Measurements from ENCODE around the gene RNF157. TPM values are rescaled to one million over a fixed set of nuclear protein-coding genes. Genes with fewer than 3 reads are reported as not detected.
"Not testable (repeated sequence)": the region's sequence is repeated elsewhere in the genome, so short reads cannot be mapped to it uniquely, and the experiment has no call there.

Gene RNF157
- total RNA-seq, 1 experiment from 2014 or later: 4.6 TPM

DNA sequence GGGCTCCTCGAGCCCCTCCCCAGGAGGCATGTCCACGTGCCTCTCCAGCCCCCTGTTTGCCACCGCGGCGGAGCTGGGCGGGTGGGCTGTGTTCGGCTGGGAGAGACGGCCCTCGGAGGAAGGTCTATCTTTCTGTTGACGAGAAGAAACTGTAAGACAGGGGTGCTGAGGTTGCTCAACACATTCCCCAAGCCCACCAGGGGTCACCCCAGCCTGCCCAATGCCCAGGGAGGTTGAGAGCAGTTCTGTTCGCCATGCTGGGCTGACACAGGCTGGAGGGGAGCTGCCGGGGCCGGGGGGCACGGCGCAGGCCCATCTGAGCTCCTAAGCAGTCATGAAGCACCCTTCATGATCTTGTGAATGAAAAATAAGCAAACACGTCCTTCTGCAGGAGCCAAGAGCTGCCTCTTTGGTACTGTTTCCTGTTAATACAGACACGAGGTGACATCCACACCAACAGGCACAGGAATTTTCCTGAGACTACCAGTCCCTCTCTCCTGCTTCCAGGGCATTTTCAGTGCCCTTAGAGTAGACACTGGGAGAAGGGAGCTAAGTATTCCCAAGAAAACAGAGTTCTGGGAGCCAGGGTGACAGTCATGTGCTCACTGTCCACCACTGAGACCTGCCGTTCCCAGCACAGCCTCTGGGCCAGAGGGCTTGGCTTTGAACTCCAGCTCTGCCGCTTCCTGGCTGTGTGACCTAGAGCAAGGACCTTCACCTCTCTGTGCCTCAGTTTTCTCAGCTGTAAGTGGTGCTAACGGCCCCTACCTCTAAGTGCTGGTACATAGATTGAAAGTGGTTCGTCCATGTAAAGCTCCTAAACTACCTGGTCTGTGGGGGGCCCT, 34.0 kb upstream of the RNF157 start:
- H3K4me3 ChIP-seq: no peak overlapping the region
- peaks cover 8% of the 10 kb centered on the region for H3K4me1 ChIP-seq (replicated peaks)
- peaks cover 3% of the 10 kb centered on the region; the same call in 1 of the 2 replicates for H3K9me3 ChIP-seq (replicated peaks)
- no peak overlapping the region for H3K27ac ChIP-seq
- DNase-seq (ENCODE audit: low read depth in 1 of 2, low spot score in 2 of 2): no peak
- no peaks in the 10 kb centered on the region for H3K27me3 ChIP-seq (replicated peaks)
- peaks cover 66% of the 10 kb centered on the region for H3K36me3 ChIP-seq

- H3K4me3 ChIP-seq: no peak overlapping the region
- H3K27ac ChIP-seq: no peak overlapping the region
- no peaks in the 10 kb centered on the region for H3K27me3 ChIP-seq (replicated peaks)
- H3K36me3 ChIP-seq: peaks cover 70% of the 10 kb centered on the region
- peaks cover 13% of the 10 kb centered on the region for H3K4me1 ChIP-seq (replicated peaks)
- DNase-seq (ENCODE audit: low read depth in 1 of 2, low spot score in 2 of 2): no peak
- peaks cover 3% of the 10 kb centered on the region; the same call in 1 of the 2 replicates for H3K9me3 ChIP-seq (replicated peaks)
Observed at GRCh38 chr17:76273445-76274111, 33.3 kb upstream of the RNF157 start.

DNA sequence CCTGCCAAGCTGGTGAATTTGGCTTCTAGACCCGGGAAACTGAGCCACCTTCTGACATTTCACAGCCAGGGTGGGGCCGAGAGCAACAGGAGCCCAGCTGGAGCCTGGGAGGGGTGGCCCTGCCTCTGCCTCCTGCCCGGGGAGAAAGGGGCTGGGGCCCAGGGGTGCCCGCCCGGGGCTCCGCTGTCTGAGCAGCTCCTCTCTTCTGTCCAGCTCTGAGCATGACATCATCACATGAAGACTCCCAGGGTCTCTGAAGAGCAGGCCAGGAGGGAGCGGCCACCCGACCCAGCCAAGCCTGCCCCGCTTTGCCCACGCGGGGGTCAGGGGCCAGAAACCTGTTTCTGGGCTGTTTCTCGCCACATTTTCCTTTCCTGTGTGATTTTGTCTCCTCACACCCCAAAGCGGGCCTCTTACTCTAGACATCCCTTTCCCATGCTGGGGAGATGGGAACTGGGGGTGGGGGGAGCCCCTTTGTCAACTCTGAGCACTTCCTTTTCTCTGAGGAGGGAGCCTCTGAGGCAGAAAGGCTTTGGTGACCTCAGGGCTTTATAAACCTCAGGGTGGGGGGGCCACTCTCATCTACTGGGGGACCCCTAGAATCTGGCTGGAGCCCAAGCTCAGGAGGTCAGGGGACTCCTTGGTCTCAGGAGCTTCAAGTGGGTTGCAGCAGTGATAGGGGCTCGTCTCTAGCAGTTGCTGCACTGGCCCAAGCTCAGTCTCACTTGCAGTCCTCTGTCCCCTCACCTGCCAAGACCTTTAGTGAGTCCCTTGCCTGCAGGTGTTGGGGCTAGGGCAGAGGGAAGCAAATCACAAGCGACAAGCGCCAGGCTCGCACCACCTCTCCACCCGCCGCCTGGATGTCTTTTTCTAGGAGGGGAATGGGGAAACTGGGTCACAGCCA, 32.5 kb upstream of the RNF157 start:
- H3K4me1 ChIP-seq (replicated peaks): peaks cover 21% of the 10 kb centered on the region
- H3K36me3 ChIP-seq: peaks cover 74% of the 10 kb centered on the region
- no peak for DNase-seq (ENCODE audit: low read depth in 1 of 2, low spot score in 2 of 2)
- no peak overlapping the region for H3K27ac ChIP-seq
- no peaks in the 10 kb centered on the region for H3K27me3 ChIP-seq (replicated peaks)
- H3K9me3 ChIP-seq (replicated peaks): peaks cover 3% of the 10 kb centered on the region; the same call in 1 of the 2 replicates
- H3K4me3 ChIP-seq: no peak overlapping the region

DNA sequence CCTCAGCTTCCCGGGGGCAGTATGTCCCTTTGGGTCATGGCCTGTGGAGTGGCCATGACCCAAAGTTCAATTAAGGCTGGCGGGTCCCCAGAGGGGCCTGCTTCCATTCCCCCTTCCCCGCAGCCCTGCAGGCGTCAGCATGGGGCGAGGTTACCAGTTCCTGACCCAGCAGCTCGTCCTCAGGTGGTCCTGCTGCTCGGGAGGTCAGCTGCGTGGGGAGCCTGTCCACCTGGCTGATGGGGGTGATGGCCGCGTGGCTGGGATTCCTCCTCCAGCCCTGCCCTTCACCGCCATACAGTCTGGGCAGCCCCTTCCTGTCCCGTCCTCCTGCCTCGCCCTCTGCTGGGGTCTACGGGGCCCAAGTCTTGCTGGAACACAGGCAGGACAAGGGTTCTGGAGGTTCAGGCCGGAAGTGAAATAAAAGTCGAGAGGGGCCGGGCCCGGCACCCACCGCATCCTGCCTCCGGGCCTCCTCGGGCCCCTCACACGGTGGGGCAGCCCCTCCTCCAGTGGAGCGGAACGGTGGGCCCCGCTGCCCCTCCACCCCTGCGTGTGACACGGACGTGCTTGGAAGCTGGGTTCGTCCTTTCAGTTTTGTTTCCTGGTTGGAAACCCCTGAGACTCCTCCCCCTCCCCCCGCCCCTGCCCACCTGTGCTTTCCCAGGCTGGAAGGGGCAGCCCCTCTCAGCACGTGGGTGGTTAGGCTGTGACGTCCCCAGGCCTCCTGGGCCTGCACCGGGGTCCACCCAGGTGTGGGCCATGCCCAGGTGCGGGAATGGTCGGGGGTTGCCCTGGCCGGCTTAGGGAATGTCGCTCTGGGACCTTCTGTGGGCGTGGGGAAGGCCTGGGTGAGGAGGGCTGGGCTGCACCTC, 31.6 kb upstream of the RNF157 start:
- Histone ChIP-seq H3K27ac (no peak overlapping the region), H3K36me3 (peaks cover 73% of the 10 kb centered on the region), H3K4me3 (no peak overlapping the region), H3K4me1 (replicated peaks) (peaks cover 23% of the 10 kb centered on the region), H3K27me3 (replicated peaks) (no peaks in the 10 kb centered on the region), H3K9me3 (replicated peaks) (peaks cover 3% of the 10 kb centered on the region; the same call in 1 of the 2 replicates)
- no peak for DNase-seq (ENCODE audit: low read depth in 1 of 2, low spot score in 2 of 2)

DNA sequence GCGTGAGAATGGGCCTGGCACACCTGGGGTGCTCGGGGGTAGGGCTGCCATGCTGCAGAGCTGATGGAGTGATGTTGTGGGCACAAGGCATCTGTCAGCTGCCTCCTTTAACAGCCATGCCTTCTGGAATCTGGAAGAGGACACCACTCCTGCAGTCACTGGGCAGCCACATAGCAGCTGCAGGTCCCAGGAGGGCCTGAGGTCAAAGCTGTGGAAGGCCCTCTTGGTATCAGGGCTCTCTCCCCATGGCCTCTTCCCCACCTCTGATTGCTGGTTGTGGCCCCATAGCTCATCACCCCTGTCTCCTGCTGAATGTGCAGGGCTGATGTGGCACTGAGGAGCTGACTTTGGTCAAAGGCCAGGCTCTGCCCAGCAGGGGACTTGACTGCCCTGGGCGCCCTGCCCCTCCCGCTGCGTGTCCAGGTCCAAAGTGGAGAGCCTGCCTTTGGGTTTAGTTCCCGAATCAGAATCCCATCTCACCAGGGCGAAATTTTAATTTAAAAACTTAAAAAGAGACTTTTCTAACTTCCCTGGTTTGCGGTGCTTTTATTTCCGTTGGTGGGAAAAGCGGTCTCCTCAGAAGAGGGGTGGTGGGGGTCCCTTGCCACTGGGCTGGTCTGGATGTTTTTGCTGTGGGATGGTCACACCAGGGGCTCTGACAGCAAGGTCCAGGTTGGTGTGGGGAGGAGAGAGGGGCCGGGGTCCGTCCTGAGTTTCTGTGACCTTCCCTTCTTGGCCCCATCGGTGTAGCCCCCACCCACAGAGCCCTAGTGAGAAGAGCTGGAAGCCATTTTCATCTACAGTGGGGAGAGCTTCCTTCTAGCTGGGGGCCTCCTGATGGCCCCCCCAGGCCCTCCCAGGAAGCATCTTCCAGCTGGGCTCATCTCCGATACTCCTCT, 30.7 kb upstream of the RNF157 start:
- peaks cover 28% of the 10 kb centered on the region for H3K4me1 ChIP-seq (replicated peaks)
- H3K27me3 ChIP-seq (replicated peaks): no peaks in the 10 kb centered on the region
- H3K4me3 ChIP-seq: no peak overlapping the region
- H3K36me3 ChIP-seq: peaks cover 81% of the 10 kb centered on the region
- H3K27ac ChIP-seq: no peak overlapping the region
- no peak for DNase-seq (ENCODE audit: low read depth in 1 of 2, low spot score in 2 of 2)
- H3K9me3 ChIP-seq (replicated peaks): peaks cover 3% of the 10 kb centered on the region; the same call in 1 of the 2 replicates

DNA sequence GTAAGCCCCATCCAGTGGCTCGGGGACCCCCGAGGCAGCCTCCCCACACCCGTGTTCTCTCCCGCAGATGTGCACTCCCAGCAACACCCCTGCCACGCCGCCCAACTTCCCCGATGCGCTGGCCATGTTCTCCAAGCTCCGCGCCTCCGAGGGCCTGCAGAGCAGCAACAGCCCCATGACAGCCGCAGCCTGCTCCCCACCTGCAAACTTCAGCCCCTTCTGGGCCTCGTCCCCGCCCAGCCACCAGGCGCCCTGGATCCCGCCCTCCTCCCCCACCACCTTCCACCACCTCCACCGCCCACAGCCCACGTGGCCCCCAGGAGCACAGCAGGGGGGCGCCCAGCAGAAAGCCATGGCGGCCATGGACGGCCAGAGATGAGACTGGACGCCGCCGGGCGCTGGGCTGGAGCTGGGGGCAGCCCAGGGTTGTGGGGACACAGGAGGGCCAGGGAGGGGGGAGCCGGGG, 29.9 kb upstream of the RNF157 start:
- no peaks in the 10 kb centered on the region for H3K27me3 ChIP-seq (replicated peaks)
- peaks cover 82% of the 10 kb centered on the region for H3K36me3 ChIP-seq
- H3K4me1 ChIP-seq (replicated peaks): peaks cover 28% of the 10 kb centered on the region
- no peak overlapping the region for H3K4me3 ChIP-seq
- peaks cover 6% of the 10 kb centered on the region; the same call in 1 of the 2 replicates for H3K9me3 ChIP-seq (replicated peaks)
- no peak for DNase-seq (ENCODE audit: low read depth in 1 of 2, low spot score in 2 of 2)
- no peak overlapping the region for H3K27ac ChIP-seq

DNA sequence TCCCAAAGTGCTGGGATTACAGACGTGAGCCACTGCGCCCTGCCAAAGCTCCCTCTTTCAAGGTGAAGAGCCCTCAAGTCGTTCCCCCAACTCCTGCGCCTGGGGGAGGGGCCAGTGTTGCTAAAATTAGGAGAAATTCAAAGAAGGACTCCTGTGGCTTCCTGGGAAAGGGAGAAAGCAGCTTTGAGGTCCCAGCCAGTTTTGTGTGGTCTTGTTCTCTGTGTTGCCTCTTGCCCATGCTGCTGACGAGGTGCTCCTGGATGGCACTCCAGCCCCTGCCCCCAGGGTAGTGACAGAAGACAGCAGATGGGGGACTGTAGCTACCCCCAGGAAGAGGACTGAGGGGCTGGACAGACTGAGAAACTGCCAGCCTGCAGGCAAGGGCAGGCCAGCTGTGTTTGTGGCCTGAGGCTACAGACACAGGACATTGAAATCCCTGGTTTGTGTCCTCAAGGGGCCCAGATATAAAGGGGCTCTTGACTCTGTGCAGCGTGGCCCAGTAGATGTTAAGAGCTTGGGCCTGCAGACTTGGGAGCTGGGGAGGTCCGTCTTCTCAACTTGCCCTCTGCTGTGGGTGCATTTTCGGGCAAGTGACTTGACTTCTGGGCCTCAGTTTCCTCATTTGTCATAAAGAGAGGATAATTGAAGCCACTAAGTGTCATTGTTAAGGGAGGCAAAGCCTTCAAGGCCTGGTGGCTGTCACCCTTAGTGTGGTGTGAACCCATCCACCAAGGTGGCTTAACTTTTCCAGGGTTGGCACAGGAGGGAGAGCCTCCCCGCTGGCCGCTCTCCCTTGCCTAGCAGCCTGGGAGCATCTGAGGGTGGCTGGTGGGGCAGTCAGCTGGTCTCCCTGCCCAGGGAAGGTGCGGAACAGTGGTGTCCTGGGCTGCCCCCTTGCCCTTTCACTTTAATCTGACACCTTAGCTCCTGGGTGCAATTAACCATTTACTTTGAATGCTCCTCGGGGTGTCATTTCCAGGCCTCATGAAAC, 29.0 kb upstream of the RNF157 start:
- no peaks in the 10 kb centered on the region for H3K27me3 ChIP-seq (replicated peaks)

DNA sequence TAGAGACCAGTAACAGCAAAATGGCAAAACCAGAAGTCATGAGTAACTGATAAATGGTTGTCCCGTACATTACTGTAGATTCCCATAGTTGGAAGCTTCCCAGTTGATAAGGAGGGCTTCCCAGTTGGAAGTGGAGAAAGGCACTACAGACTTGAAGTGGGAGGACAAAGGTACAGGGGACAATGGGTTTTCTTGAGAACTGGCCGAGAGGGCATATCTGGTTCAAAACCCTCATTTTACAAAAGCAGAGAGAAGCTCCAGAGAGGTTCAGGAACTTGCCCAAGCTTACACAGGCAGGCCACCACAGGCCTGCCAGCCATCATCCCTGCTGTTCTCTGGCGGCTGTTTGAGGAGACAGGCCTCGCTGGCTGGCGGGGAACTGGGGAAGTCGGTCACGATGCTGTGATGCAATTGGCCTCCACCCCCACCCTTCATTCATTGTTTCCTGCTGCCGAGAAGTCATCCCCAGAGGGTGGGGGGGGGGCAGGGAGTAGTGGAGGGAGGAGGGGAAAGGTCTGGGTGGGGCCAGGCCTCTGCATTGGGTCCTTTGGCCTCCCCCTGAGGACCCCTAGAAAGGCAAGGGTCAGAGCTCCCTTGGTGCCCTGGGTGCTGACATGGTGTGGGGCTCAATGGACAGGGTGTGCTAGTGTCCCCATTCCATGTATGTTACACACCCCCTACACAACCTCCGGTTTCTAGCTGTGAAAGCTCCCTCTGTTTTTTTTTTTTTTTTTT, 27.9 kb upstream of the RNF157 start:
- H3K27me3 ChIP-seq (replicated peaks): no peaks in the 10 kb centered on the region
- no peak overlapping the region for H3K4me3 ChIP-seq
- H3K9me3 ChIP-seq (replicated peaks): peaks cover 6% of the 10 kb centered on the region; the same call in 1 of the 2 replicates
- peaks cover 42% of the 10 kb centered on the region for H3K4me1 ChIP-seq (replicated peaks)
- peak overlapping the region; percentile 51 for H3K27ac ChIP-seq
- peaks cover 67% of the 10 kb centered on the region for H3K36me3 ChIP-seq
- DNase-seq (ENCODE audit: low read depth in 1 of 2, low spot score in 2 of 2): peak; percentile 55 to 74

More for the DNA sequence above, 29.0 kb upstream of the RNF157 start:
- Histone ChIP-seq H3K36me3 (peaks cover 74% of the 10 kb centered on the region), H3K9me3 (replicated peaks) (peaks cover 6% of the 10 kb centered on the region; the same call in 1 of the 2 replicates), H3K27ac (no peak overlapping the region; the same call in 1 of the 2 replicates), H3K4me1 (replicated peaks) (peaks cover 31% of the 10 kb centered on the region), H3K4me3 (no peak overlapping the region)
- no peak for DNase-seq (ENCODE audit: low read depth in 1 of 2, low spot score in 2 of 2)

- peaks cover 48% of the 10 kb centered on the region for H3K4me1 ChIP-seq (replicated peaks)
- H3K36me3 ChIP-seq: peaks cover 61% of the 10 kb centered on the region
- H3K9me3 ChIP-seq (replicated peaks); DNase-seq (ENCODE audit: low read depth in 1 of 2, low spot score in 2 of 2); H3K27me3 ChIP-seq (replicated peaks); H3K4me3 ChIP-seq: not testable (repeated sequence)
- peak overlapping the region; percentile 51 for H3K27ac ChIP-seq
Observed at GRCh38 chr17:76267581-76268001, 27.3 kb upstream of the RNF157 start.

GRCh38 chr17:76267051-76267576, 26.8 kb upstream of the RNF157 start:
- Histone ChIP-seq H3K27me3 (replicated peaks) (no peaks in the 10 kb centered on the region), H3K4me3 (peak overlapping the region; percentile 98), H3K4me1 (replicated peaks) (peaks cover 52% of the 10 kb centered on the region), H3K36me3 (peaks cover 56% of the 10 kb centered on the region), H3K27ac (peak overlapping the region; percentile 92; the same call in 1 of the 2 replicates), H3K9me3 (replicated peaks) (peaks cover 2% of the 10 kb centered on the region; the same call in 1 of the 2 replicates)
- DNase-seq (ENCODE audit: low read depth in 1 of 2, low spot score in 2 of 2): no peak
